Measurements from ENCODE around the gene NKAIN4. TPM values are rescaled to one million over a fixed set of nuclear protein-coding genes. Genes with fewer than 3 reads are reported as not detected.

Gene NKAIN4
- total and polyA plus RNA-seq, 7 donors: not detected

GRCh38 chr20:63258781-63259180 lies 4.5 kb upstream of the NKAIN4 start:
- ATAC-seq (no peak), DNase-seq (no peak)
- no peaks in the 10 kb centered on the region for H3K36me3 ChIP-seq (ENCODE audit: insufficient read depth in 1 of 2, low read depth in 1 of 2)
- TF ChIP-seq CTCF (IDR thresholded peaks at IDR 0.05): no peak
- intact Hi-C loops (cut with DNase I): no loop called here
- H3K9me3 ChIP-seq: no peaks in the 10 kb centered on the region
- H3K27me3 ChIP-seq (ENCODE audit: insufficient read depth in 3 of 3, low read length in 2 of 3): peaks cover 0 to 68% (median 19%) of the 10 kb centered on the region in 3 donors
- H3K4me3 ChIP-seq: no peak overlapping the region
- no peaks in the 10 kb centered on the region for H3K4me1 ChIP-seq
- H3K27ac ChIP-seq: no peak overlapping the region
- WGBS, 3 donors: 18 to 31% (median 25%) methylated on average over 8 of the region's 8 CpGs

GRCh38 chr20:63257629-63258028 lies 3.4 kb upstream of the NKAIN4 start:
- H3K4me1 ChIP-seq: peaks cover 2% of the 10 kb centered on the region
- no peaks in the 10 kb centered on the region for H3K9me3 ChIP-seq
- no peak for ATAC-seq
- intact Hi-C loops (cut with DNase I): no loop called here
- 88 to 92% (median 89%) methylated on average over 10 to 13 of the region's 13 CpGs for WGBS, 3 donors
- no peak overlapping the region for H3K27ac ChIP-seq
- peaks cover 0 to 71% (median 26%) of the 10 kb centered on the region in 3 donors for H3K27me3 ChIP-seq (ENCODE audit: insufficient read depth in 3 of 3, low read length in 2 of 3)
- H3K4me3 ChIP-seq: no peak overlapping the region
- no peak for TF ChIP-seq CTCF (IDR thresholded peaks at IDR 0.05)
- no peaks in the 10 kb centered on the region for H3K36me3 ChIP-seq (ENCODE audit: insufficient read depth in 1 of 2, low read depth in 1 of 2)
- no peak for DNase-seq

GRCh38 chr20:63256954-63257353 lies 2.7 kb upstream of the NKAIN4 start:
- Histone ChIP-seq H3K9me3 (no peaks in the 10 kb centered on the region), H3K36me3 (ENCODE audit: insufficient read depth in 1 of 2, low read depth in 1 of 2) (no peaks in the 10 kb centered on the region), H3K4me3 (no peak overlapping the region), H3K4me1 (peaks cover 2% of the 10 kb centered on the region), H3K27me3 (ENCODE audit: insufficient read depth in 3 of 3, low read length in 2 of 3) (peaks cover 0 to 76% (median 29%) of the 10 kb centered on the region in 3 donors), H3K27ac (no peak overlapping the region)
- no peak for TF ChIP-seq CTCF (IDR thresholded peaks at IDR 0.05)
- intact Hi-C loops (cut with DNase I): no loop called here
- DNase-seq: no peak
- WGBS, 3 donors: 87 to 94% (median 91%) methylated on average over 4 of the region's 4 CpGs
- no peak for ATAC-seq

GRCh38 chr20:63255931-63256704 lies 1.9 kb upstream of the NKAIN4 start:
- Histone ChIP-seq H3K9me3 (no peaks in the 10 kb centered on the region), H3K27ac (no peak overlapping the region), H3K27me3 (ENCODE audit: insufficient read depth in 3 of 3, low read length in 2 of 3) (peaks cover 0 to 79% (median 30%) of the 10 kb centered on the region in 3 donors), H3K4me3 (no peak overlapping the region), H3K36me3 (ENCODE audit: insufficient read depth in 1 of 2, low read depth in 1 of 2) (no peaks in the 10 kb centered on the region), H3K4me1 (peaks cover 2% of the 10 kb centered on the region)
- 59 to 63% (median 62%) methylated on average over 31 of the region's 31 CpGs for WGBS, 3 donors
- intact Hi-C loops (cut with DNase I): no loop called here
- ATAC-seq (no peak), DNase-seq (no peak)
- TF ChIP-seq CTCF (IDR thresholded peaks at IDR 0.05): no peak
